Stimulated activated CD8-positive, alpha-beta memory T cell treated with anti-CD3 and anti-CD28 coated beads, Interleukin-4, amount 100 ng/mL, for 4 hours (primary cell): ENCODE data around the gene PPP4R3A.
"Not testable (repeated sequence)": the region's sequence is repeated elsewhere in the genome, so short reads cannot be mapped to it uniquely, and the experiment has no call there.

Experiments
- DNase-seq, 2 donors: peaks; one replicate each; pipeline ENCODE4 v3.0.0-alpha.2; 2020; ENCODE audit warnings: low read depth in 2 of 2, low spot score in 1 of 2

PPP4R3A gene

GRCh38 chr14:91410771-91411536 lies 99.2 kb downstream of the PPP4R3A start:
- no peak for DNase-seq

- no peak for DNase-seq
Measured at GRCh38 chr14:91409928-91410718, 100.0 kb downstream of the PPP4R3A start.

GRCh38 chr14:91409240-91409639 lies 100.9 kb downstream of the PPP4R3A start:
- not testable (repeated sequence) for DNase-seq
